ENCODE data around the gene CA4. TPM values are rescaled to one million over a fixed set of nuclear protein-coding genes. Genes with fewer than 3 reads are reported as not detected.

Gene CA4
- total and polyA plus RNA-seq, 7 donors, result 2.1 to 300 (median 91.3) TPM; not detected in 2

DNA sequence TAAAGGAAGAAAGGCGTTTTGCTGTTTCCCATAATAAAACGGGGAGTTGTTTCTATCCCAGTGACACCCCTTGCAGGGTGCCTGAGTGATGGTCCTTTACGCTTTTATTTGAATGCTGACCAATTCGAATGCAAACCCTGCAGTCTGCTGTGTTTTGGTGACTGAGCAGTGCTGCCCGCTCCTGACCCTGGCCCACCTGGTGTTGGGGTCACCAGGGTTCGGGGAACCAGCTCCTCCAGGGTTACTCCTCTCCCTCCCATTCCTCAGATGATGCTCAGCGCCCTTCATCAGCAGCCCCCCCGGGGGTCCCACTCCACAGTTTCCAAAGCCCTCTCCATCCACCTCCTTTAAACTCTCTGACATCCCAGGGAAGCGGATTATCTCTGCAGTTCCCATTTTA is 6.0 kb downstream of the CA4 start:
- Histone ChIP-seq H3K27me3 (peaks cover 7 to 76% (median 51%) of the 10 kb centered on the region in 3 donors), H3K9me3 (no peaks in the 10 kb centered on the region), H3K4me1 (peaks cover 0 to 3% (median 1%) of the 10 kb centered on the region in 4 donors), H3K36me3 (no peaks in the 10 kb centered on the region), H3K4me3 (no peak overlapping the region), H3K27ac (no peak overlapping the region)
- DNase-seq, result no peak
- 67 to 77% methylated on average over 9 of the region's 9 CpGs for WGBS, 2 donors
- TF ChIP-seq POLR2A (IDR thresholded peaks at IDR 0.05), result no peak
- no peak for TF ChIP-seq POLR2AphosphoS5 (IDR thresholded peaks at IDR 0.05)
- TF ChIP-seq EP300 (IDR thresholded peaks at IDR 0.05), result no peak
- TF ChIP-seq, protein P1, sequence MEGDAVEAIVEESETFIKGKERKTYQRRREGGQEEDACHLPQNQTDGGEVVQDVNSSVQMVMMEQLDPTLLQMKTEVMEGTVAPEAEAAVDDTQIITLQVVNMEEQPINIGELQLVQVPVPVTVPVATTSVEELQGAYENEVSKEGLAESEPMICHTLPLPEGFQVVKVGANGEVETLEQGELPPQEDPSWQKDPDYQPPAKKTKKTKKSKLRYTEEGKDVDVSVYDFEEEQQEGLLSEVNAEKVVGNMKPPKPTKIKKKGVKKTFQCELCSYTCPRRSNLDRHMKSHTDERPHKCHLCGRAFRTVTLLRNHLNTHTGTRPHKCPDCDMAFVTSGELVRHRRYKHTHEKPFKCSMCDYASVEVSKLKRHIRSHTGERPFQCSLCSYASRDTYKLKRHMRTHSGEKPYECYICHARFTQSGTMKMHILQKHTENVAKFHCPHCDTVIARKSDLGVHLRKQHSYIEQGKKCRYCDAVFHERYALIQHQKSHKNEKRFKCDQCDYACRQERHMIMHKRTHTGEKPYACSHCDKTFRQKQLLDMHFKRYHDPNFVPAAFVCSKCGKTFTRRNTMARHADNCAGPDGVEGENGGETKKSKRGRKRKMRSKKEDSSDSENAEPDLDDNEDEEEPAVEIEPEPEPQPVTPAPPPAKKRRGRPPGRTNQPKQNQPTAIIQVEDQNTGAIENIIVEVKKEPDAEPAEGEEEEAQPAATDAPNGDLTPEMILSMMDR (IDR thresholded peaks at IDR 0.05), result no peak
- intact Hi-C loops (cut with DNase I), result no loop called here

- Histone ChIP-seq H3K27ac (no peak overlapping the region), H3K36me3 (no peaks in the 10 kb centered on the region), H3K4me3 (no peak overlapping the region), H3K27me3 (peaks cover 3 to 75% (median 48%) of the 10 kb centered on the region in 3 donors), H3K9me3 (no peaks in the 10 kb centered on the region), H3K4me1 (peaks cover 0 to 2% (median 0%) of the 10 kb centered on the region in 4 donors)
- no peak for TF ChIP-seq POLR2A (IDR thresholded peaks at IDR 0.05)
- TF ChIP-seq, protein P1 (IDR thresholded peaks at IDR 0.05), result no peak
- DNase-seq, result no peak
- WGBS, 2 donors, result 86 to 87% methylated on average over 8 of the region's 8 CpGs
- intact Hi-C loops (cut with DNase I), result no loop called here
These were observed 7.0 kb downstream of the CA4 start for GRCh38 chr17:60156746-60157145.

GRCh38 chr17:60157487-60158040 is 7.8 kb downstream of the CA4 start:
- Histone ChIP-seq H3K4me3 (no peak overlapping the region), H3K4me1 (peaks cover 0 to 2% (median 0%) of the 10 kb centered on the region in 4 donors), H3K9me3 (no peaks in the 10 kb centered on the region), H3K27ac (no peak overlapping the region), H3K36me3 (no peaks in the 10 kb centered on the region), H3K27me3 (peaks cover 0 to 75% (median 42%) of the 10 kb centered on the region in 3 donors)
- intact Hi-C loops (cut with DNase I), result no loop called here
- DNase-seq, result no peak
- TF ChIP-seq POLR2AphosphoS5 (IDR thresholded peaks at IDR 0.05) (no peak), EP300 (IDR thresholded peaks at IDR 0.05) (no peak), POLR2A (IDR thresholded peaks at IDR 0.05) (no peak)
- TF ChIP-seq, protein P1 (IDR thresholded peaks at IDR 0.05), result no peak
- WGBS, 2 donors, result 86 to 88% methylated on average over 18 of the region's 18 CpGs

GRCh38 chr17:60158751-60159478 is 9.1 kb downstream of the CA4 start:
- no peak for TF ChIP-seq POLR2A (IDR thresholded peaks at IDR 0.05)
- TF ChIP-seq POLR2AphosphoS5 (IDR thresholded peaks at IDR 0.05), result no peak
- no peak for TF ChIP-seq EP300 (IDR thresholded peaks at IDR 0.05)
- TF ChIP-seq, protein P1 (IDR thresholded peaks at IDR 0.05), result no peak
- intact Hi-C loops (cut with DNase I), result no loop called here
- 68 to 72% methylated on average over 19 of the region's 19 CpGs for WGBS, 2 donors

More at GRCh38 chr17:60158751-60159478, 9.1 kb downstream of the CA4 start:
- Histone ChIP-seq H3K4me3 (no peak overlapping the region), H3K9me3 (no peaks in the 10 kb centered on the region), H3K27me3 (peaks cover 0 to 68% (median 42%) of the 10 kb centered on the region in 3 donors), H3K4me1 (no peaks in the 10 kb centered on the region), H3K36me3 (no peaks in the 10 kb centered on the region), H3K27ac (no peak overlapping the region)
- no peak for DNase-seq

Data from sigmoid colon (tissue), 7 donors.